ENCODE measurements around the gene PHAF1.

The PHAF1 gene

DNA sequence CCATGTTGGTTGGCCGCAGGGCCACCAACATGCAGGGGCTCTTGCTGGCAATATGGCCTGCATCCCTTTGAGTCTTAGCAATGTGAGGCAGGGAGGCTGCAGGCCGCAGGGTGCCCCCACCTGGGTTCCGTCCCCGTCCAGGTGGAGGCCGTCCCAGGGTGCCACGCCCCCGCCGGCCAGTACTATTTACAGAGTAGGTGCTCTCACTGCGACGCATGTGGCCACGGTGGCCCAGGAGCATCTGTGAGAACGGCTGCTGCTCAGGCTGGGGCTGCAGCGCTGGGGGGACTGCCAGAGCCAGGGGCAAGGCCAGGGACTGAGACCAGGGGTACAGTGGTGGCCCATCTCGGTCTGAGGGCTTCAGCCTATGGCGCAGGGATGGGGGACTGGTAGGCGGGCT, 70.4 kb downstream of the PHAF1 start:
- DNase-seq (ENCODE audit: low spot score) = no peak

DNA sequence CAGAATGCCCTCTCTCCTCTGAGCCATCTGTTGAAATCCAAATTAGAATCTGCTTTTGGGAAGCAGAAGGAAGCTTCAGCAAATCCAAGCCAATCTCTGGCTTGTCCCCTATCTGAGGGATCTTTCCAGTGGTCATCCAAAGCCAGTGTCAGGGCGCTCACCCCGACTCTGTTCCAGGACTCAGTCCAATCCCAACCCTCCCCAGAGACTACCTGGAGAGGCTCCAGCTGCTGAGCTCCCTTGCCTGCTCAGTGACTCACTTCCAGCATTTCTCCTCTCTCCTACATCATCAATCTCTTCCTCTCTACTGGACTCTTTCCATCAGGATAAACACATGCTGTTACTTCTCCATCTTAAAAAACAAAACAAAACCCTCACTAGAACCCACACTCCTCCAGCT, 71.6 kb downstream of the PHAF1 start:
- DNase-seq (ENCODE audit: low spot score) = no peak

DNA sequence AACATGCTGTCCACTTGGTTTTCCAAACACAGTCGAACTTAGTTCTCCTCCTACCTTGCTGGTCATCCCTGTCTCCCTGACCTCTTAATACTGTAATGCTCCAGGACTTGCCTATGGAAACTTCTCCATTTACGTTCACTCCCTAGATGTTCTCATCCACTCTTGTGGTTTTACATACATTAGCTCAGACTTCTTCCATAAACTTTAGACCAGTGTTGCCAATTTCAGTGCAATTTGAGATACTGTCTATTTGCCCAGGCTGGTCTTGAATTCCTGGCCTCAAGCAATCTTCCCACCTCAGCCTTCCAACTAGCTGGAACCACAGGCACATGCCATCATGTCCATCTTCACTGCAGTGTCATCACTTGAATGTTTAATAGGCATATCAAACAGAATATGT, 72.5 kb downstream of the PHAF1 start:
- no peak for DNase-seq (ENCODE audit: low spot score)

DNA sequence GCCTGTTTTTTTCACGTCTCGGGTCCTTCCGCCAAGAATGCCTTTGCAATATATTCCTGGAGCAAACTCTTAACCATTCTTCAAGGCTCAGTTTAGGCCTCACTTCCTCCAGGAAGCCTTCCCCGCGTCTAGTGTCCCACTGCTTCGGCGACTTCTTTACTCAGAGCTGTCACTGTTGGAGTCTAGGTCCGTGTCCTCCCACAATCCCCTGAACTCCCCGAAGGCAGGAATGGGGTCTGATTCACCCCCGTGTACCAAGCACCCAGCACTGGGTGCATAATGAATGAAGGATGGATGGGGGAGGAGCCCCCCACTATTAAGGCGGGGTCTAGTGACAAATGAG, 73.5 kb downstream of the PHAF1 start:
- DNase-seq (ENCODE audit: low spot score) = no peak

DNA sequence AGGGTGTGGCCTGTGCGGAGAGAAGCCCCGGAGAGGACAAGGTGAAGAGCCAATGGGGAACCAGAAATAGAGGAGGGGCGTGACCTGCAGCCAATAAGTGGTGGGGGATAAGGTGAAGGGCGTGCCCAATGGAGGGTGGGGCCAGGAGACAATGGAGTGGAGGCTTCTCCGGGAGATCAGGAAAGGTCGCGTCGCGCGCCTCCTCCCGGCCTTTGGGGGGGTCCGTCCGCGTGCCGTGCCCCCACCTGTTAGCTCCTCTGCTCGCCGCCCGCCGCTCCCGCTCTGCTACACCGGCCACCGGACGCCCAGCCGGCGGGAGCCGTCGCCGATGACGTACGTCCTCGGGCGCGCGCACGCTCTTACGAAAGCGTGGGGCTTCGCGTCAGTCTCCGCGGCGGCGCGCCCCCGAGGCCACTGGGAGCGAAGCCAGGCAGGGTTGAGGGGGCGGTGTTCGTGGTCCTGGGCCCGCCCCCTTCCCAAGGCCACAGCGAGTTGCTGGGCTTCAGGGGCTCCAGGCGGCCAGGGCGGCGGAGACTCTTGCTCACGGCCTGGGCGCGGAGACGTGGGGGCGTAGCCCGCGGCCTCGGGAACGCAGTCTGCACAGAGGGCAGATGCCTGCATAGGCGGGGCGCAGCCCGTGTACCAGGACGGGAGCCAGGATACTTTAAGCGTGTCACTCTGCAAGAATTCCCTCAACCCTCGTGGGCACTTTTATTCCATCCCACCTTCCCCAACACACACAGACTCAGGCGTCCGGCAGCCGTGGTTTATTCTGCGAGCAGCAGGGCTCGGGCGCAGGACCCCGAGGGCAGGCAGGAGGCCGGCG, 74.1 kb downstream of the PHAF1 start, which contains the start of gene MATCAP1:
Gene MATCAP1 (minus strand): TSS at position 337 of the 826 bp plus-strand sequence. CDS start 3,353 bp downstream, outside the sequence.
- DNase-seq (ENCODE audit: low spot score) = peak; percentile 99

DNA sequence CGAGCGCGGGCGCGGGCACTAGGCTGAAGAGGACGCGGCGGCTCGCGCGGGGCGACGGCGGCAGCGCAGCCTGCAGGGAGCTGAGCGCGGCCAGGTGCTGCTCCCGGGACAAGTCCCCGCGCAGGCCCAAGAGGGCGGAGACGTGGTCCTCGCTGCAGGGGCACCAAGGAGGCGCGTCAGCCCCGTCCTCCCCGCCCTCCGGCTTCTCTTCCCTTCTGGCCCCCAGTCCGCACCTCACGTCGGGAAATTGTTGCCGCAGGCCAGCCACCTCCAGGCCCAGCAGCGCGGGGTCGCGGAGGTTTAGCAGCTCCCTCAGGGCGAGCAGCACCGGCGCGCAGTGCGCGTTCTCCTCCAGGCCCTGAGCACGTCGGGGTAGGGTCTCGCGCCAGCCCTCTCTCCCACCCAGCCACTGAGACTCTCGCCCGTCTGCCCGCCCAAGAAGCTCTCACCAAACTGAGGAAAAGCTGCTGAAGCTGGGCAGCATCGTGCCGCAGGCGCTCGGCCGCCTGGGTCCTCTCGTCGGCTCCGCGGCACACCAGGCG, 74.8 kb downstream of the PHAF1 start:
- DNase-seq (ENCODE audit: low spot score) = no peak

DNA sequence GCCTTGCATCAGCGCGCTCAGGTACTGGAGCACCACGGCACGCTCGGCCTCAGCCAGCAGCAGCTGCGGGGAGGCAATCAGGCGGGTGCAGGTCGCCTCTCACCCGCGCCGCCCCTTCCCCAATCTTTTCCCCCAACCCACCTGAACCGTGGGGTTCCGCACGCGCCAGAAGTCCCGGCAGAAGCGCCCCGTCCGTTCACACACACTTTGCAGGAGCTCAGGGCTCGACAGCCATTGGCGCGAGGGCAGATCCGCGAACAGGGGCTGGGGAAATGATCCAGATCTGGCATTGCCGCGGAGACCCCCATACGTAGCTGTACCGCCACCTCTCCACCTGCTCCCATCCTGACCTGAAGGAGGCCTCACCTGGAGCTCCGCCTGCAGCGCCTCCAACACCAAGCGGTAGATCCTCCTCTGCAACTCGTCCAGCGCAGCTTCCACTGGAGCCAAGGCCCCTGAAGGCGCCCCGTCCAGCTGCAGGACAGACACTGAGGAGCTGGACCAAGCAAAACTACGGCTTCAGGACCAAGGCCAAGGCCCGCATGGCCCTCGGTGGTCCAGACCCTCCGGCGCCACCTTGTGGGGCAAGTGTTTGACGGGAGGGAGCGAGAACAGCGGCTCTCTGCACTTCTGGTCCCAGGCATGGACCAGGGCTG, 75.4 kb downstream of the PHAF1 start:
- DNase-seq (ENCODE audit: low spot score) = peak; percentile 72

DNA sequence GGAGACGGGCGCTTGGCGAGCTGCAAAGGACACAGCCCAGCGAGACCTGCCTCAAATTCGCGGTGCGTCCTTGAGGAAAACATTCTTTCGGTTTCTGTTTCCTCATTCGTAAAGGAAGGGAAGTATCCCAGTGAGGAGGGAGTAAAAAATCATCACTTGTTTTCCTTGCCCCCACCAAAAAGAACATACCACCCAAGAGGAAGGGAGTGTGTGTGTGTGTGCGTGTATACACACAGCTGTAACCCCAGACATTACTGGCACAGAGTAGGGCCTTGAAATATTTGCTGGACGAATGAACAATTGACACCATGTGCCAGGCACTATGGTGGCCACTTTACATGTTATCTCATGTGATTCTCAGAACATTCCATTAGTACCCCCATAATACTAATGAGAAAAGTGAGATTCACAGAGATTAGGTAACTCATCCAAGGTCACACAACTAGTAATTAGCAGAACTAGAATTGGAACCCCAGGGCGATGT, 76.0 kb downstream of the PHAF1 start:
- no peak for DNase-seq (ENCODE audit: low spot score)

DNA sequence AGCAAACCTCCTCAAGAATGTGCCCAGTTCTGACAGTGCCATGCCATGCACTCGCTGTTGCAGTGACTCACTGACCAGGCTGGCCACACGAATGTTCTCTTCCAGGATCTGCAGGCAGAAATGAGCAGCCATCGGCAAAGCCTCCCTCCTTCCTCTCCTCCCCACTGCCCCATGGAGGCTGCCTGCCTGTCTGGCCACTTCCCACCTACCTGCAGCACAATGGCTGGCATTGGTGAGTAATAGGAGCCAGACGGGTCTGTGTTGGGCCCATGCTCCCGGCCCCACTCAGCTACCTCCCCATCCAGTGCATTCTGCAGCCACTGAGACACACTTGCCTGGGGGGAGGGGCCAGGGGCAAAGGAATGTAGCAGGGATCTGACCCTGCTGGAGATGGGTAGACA, 76.8 kb downstream of the PHAF1 start:
- no peak for DNase-seq (ENCODE audit: low spot score)

DNA sequence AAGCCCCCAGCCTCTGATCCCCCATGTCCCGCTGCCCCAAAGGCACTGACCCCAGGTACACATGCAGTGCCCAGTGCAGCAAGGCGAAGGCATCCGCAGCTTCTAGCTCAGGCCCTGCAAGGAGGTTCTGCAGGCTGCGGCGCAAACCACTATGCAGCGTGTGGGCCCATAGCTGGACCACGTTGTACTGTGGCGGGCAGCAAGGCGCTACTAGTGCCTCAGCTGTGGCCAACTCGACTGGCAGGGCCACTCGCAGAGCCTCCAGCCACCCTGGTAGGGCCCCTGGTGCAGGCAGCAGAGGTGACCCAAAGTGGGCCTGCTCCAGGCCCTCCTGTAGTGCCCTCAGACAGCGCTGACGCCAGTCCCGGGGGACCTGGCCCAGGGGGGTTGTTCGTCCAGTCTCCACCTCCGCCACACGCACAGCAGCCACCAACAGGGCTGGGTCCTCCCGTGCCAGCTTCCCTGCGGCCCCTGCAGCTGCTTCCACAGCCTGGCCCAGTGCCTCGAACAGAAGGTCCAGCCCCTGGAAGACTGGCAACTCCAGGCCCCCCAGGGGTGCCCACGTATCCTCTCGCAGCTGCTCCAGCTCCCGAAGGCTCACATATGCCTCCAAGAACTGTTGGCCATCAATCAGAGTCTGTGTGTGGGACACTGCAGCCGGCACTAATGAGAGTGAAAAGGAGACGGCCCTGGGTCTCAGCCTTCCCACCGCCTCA, 77.6 kb downstream of the PHAF1 start:
- no peak for DNase-seq (ENCODE audit: low spot score)

DNA sequence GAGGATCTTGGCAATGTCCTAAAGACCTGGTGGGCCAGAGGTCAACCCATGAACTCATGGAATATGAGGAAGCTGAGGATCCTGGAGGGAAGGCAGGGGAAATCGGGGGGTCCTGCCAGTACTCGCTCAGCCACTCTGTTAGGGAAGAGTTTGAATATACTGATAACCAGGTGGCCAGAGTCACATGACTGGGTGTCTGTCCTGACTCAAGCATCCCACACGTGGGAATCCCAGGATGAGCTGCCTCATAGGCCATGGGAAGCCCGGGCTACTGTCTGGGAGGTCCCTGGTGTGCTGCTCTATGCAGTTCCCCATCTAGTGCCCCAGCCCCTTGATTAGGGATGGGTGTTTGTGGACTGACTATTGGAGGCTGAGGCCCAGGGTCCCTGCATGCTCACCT, 78.6 kb downstream of the PHAF1 start:
- no peak for DNase-seq (ENCODE audit: low spot score)

DNA sequence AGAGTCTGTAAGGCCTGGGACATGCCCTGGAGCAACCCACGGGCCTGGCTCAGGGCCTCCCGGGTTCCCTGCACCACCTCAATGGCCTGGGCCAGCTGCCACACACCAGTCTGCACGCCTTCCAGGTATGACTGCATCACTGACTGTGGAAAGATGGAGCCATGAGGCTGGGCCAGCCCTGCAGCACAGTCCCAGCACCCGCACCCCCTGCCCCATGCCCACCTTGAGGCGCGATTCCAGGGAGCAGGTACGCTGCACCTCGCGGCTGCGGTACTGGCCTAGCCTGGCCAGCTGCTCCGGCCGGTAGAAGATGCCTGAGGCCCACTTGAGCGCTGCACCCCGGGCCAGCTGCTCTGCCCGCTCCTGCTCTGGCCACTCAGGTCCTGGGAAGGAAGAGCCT, 79.1 kb downstream of the PHAF1 start:
- no peak for DNase-seq (ENCODE audit: low spot score)

DNA sequence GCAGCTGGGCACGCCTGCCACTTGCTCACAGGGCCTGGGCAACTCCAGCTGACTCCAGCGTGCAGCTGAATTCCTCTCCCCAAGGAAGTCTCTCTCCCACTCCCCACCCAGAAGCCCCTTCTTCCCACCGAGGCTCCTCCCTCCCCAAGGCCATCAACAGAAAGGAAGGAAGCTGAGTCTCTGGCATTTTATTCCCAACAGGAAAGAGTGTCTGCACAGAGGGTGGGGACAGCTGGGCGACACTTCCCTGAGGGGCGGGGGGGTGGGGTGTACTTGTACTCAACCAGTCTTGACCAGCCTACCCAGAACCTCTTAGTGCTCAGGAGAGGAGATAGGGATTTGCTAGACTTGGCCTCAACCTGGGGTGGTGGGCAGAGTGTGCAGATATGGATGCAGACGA, 80.3 kb downstream of the PHAF1 start, which contains the start of gene EXOC3L1:
Gene EXOC3L1 (minus strand): TSS at position 96 of the 400 bp plus-strand sequence. CDS start 460 bp downstream, outside the sequence.
- no peak for DNase-seq (ENCODE audit: low spot score)

DNA sequence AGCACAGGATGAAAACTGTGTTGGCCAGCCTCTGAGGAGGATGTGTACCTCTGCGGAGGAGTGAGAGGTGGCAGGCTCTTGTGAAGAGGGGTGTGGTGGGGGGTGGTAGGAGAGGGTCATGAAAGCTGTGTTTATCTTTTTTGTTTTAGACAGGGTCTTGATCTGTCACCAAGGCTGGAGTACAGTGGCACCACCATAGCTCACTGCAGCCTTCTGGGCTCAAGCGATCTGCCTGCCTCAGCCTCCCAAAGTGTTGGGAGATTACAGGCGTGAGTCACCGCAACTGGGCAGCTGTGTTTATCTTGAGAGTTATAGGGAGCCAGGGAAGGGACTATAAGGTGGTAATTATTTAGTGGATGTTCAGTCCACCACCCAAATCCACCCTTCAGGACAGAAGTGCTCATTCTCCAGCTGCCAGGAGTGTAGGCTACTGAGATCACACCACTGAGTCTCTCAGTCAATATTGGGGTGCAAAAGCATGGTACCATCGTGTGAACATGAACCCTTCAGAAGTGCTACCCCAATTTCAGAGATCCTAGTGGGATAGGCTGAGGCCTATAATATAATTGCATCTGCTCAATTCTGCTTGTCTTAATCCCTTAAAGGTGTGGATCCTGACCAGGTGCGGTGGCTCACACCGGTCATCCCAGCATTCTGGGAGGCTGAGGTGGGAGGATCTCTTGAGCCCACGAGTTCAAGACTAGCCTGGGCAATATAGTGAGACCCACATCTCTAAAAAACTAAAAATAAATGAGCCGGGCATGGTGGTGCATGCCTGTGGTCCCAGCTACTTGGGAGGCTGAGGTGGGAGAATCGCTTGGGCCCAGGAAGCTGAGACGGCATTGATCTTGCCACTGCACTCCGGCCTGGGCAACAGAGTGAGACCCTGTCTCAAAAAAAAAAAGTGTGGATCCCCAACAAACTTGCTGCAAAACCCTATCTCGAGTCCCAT, 81.0 kb downstream of the PHAF1 start:
- no peak for DNase-seq (ENCODE audit: low spot score)

DNA sequence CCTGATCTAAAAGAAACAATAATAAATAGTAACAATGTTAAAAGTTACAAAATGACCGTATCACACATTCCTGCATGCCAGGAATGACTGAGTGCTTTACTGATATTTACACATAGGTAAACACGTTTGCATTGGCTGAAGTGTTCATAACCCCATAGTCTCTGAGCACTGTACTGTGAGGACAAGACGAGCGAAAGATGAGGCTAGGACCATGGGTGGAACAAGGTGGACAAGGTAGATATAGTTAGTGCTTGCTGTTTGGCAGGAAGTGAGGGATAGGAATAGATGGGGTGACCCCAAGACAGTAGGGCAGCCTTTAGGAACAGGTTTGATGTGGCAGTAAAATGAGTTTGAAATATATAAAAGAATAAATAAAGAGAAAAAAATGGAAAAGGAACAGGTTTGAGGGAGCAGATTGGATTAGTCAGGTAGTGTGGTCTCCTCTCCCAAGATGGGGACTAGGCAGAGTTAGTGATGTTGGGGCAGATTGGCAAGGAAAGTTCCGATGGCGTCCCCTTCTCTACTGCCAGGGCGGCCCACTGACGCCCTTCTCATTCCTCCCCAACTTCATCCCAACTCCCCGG, 81.8 kb downstream of the PHAF1 start:
- DNase-seq (ENCODE audit: low spot score) = no peak

DNA sequence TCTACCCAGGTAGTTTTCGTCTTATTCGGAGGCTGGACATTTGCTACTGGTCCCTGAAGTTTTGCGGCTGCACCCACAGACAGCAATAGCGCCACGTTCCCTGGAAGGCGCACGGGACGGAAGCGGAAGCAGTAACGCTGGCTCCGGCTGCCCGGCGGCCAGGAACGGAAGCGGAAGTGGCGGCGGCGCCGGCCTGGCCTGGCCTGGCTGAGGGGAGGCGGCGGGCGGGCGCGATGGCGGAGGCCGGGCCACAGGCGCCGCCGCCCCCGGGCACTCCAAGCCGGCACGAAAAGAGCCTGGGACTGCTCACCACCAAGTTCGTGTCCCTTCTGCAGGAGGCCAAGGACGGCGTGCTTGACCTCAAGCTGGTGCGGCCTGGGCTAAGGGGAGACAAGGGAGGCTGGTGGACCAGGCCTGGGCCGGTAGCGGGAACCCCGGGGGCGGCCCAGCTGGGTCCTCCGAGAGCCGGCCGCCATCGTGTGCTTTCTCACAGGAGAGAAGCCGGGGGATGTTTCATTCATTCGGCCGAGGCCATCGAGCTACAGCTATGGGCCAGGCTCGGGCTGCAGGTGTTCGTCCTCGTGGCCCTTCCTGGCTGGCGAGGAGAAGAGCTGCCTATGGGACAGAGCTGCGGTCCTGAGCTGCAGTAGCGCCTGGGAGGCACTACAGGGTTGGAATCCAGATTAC, 82.4 kb downstream of the PHAF1 start, which contains the start of gene E2F4:
Gene E2F4 (plus strand): TSS at position 161 of the 687 bp plus-strand sequence. CDS start 73 bp downstream, at position 234.
- peak; percentile 90 for DNase-seq (ENCODE audit: low spot score)

DNA sequence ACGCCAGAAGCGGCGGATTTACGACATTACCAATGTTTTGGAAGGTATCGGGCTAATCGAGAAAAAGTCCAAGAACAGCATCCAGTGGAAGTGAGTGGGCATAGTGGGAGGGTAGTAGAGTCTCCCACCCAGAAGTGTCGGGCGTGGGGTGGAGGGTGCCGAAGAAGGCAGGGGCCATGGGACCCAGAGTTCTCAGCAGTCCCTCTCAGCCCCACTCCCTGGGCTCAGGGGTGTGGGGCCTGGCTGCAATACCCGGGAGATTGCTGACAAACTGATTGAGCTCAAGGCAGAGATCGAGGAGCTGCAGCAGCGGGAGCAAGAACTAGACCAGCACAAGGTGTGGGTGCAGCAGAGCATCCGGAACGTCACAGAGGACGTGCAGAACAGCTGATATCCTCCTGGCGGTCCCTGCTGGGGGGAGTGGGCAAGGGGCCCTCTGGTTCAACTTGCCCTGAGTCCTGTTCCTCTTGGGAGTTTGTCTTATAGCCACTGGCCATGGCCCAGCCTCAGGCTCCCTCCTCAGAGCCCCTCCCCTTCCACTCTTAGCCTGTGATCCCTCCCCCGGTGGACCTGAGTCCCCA, 83.1 kb downstream of the PHAF1 start:
- no peak for DNase-seq (ENCODE audit: low spot score)

DNA sequence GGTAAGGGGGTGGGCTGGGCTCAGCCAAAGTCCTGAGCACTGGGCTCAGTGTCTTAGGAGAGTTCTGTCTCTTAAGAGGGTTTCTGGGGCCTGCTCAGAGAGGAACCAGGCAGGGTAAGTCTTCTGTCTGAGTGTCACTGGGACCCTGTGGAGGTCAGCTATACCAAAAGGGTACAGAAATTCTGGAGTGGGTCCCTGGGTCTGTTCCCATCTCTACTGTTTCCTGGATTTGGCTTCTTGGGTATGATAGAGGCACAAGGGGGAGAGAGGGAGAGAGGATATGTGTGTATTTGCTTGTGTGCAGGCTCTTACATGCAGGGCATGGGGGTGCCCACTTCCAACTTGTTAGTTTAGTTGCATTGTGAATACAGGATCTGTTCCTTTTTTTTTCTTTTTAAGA, 83.8 kb downstream of the PHAF1 start:
- no peak for DNase-seq (ENCODE audit: low spot score)

DNA sequence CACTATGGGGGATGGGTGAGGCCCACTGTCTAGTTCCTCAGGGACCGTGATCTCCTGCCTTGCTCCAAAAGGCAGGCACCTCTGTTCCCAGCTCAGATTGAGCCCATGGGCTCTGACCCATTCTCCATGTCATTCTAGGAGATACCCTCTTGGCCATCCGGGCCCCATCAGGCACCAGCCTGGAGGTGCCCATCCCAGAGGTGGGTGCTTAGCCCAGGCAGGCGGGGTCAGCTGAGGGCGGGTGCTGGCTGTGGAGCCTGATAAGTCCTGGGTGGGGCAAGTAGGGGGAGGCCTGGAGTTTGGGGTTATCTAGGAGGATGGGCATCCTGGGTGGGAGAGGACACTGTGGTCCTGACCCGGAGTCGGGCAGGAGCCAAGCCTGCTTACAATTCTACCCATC, 84.5 kb downstream of the PHAF1 start:
- no peak for DNase-seq (ENCODE audit: low spot score)

DNA sequence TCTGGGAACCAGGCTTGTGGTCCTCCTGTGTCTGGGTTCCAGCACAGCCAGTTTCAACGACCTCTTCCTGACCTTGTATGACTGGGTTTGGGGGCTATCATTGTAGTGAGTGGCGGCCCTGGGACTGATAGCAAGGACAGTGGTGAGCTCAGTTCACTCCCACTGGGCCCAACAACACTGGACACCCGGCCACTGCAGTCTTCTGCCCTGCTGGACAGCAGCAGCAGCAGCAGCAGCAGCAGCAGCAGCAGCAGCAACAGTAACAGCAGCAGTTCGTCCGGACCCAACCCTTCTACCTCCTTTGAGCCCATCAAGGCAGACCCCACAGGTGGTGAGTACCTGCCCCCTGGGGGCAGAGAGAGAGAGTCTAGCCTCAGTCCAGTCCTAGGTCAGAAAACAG, 85.9 kb downstream of the PHAF1 start:
- DNase-seq (ENCODE audit: low spot score) = no peak
